ENCODE data around the gene B4GALT1.
"Not testable (repeated sequence)": the region's sequence is repeated elsewhere in the genome, so short reads cannot be mapped to it uniquely, and the experiment has no call there.

Gene B4GALT1

DNA sequence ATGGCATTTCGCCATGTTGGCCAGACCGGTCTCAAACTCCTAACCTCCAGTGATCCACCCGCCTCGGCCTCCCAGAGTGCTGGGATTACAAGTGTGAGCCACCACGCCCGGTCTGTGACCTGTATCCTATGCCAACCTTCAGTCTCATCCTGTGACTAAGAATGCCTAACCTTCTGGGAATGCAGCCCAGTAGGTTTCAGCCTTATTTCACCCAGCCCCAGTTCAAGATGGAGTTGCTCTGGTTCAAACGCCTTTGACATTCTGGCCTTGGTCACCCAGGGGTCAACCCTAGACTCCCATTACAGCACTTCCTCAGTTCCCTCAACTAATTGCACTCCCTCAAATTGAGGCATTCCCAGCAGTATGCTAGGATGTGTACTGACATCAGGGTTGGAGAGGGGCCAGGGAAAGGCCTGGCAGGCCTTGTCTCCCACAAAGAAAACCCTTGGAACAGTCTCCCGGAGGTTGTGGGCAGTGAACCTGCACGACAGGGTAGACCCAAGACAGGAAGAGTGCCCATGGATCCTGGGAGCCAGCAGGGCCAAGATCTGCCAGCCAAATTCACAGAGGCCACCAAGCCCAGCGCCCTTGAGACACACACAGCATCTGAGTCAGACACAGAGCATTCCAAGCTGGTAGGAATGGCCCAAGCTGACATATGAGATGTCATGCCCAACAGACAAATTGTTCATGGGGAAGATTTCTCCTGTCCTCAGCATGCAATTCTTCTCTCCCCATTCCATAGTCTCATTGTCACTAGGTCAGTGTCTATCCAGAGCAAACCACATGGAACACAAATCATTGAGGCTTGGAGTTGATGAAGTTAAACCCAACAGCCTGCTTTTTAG, 65.8 kb downstream of the B4GALT1 start:
- no peak for DNase-seq (ENCODE audit: low read depth)

- no peak for DNase-seq (ENCODE audit: low read depth)
These were observed 67.4 kb downstream of the B4GALT1 start for GRCh38 chr9:33099754-33100153.

DNA sequence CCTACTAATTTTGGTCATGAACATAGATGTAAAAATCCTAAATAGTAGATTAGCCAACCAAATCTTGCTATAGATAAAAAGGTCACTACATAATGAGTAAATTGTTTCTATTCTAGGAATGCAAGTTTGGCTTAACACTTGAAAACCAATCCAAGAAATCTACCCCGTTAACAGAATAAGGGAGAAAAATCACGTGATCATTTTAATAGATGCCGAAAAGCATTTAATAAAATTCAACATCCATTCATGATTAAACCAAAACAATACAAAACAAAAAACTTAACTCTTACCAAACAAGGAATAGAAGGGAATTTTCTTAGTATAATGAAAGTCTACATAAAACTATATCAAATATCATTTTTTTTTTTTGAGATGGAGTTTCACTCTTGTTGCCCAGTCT, 69.9 kb downstream of the B4GALT1 start:
- no peak for DNase-seq (ENCODE audit: low read depth)

DNA sequence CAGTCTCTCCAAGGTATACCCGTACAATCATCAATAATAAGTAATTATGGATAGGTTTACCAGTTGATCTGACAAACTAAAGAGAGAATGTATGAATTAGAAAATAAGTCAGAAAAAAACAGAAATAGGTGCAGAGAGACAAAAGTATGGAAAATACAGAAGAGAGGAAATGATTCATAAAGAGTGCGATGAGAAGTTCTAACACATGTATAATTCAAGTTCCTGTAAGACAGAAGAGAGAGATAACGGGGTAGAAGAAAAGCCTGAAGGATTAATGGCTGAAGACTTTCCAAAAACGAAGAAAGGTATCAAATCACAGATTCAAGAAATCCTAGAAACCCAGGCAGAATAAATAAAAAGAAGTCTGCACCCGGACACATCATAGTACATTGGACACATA, 74.5 kb downstream of the B4GALT1 start:
- no peak for DNase-seq (ENCODE audit: low read depth)

DNA sequence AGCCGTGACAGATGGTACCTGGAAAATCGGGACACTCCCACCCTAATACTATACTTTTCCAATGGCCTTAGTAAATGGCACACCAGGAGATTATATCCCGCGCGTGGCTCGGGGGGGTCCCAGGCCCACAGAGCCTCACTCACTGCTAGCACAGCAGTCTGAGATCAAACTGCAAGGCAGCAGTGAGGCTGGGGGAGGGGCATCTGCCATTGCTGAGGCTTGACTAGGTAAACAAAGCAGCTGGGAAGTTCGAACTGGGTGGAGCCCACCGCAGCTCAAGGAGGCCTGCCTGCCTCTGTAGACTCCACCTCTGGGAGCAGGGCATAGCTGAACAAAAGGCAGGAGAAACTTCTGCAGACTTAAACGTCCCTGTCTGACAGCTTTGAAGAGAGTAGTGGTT, 81.5 kb downstream of the B4GALT1 start:
- not testable (repeated sequence) for DNase-seq (ENCODE audit: low read depth)

- DNase-seq (ENCODE audit: low read depth): no peak
These were observed 84.4 kb downstream of the B4GALT1 start for GRCh38 chr9:33082538-33083326.

GRCh38 chr9:33082128-33082527, 85.0 kb downstream of the B4GALT1 start:
- no peak for DNase-seq (ENCODE audit: low read depth)

GRCh38 chr9:33081128-33081851, 85.8 kb downstream of the B4GALT1 start:
- peak; percentile 50 for DNase-seq (ENCODE audit: low read depth)

DNA sequence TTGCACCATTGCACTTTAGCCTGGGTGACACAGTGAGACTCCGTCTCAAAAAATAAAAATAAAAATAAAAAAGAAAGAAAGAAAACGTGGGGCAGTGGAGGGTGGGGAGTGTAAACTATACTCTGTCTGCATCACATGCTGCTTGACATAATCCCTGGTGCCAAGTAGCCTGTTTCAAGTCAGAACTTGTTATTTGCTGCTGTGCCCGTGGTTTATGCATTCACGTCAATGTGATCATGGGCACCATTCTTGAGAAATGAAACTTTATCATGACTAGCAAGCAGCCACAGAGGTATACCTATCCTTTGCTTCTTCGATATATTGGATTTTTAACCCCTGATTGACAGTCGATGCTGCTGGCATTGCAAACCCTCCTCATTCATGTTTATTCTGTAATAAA, 86.6 kb downstream of the B4GALT1 start:
- no peak for DNase-seq (ENCODE audit: low read depth)

DNA sequence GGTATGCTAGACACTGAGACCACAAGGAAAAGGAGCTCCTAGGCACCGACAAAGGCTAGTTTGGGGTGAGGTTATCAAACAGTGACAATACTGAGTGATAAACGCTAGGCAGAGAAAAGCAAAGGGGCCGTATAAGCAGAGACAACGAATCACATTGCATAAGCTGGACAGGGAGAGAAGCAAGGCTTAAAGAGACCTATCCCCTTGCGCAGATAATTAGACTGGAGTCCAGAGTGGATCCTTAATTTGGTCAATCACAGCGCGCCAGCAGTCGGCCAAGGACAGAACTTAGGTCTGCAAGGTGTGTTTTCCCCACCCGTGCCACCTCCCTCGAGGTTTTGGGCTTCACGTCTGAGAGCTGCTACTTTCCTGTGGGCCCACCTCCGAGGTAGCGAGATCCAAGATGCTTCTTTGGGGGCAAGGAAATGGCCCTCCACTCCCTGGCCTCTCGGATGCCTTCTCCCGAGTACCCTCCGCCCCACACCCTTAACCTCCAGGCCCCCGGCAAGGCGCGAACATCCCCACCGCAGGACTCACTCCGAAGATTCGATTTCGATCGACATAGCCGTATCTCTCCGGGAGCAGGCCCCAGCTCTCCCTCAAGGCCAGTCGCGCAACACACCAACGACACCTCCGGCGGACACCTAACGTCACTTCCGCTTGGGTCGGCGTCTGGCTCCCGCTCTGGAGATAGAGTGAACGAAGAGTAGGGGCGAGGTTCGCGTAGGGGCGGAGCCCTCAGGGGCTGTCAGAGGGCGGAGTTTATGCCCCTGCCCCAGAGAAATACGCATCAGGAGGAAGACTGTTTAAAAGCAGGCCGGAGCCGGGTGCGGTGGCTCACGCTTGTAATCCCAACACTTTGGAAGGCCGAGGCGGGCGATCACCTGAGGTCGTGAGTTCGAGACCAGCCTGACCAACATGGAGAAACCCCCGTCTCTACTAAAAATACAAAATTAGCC, 90.8 kb downstream of the B4GALT1 start, which contains the start of gene SMU1:
Gene SMU1, minus strand, starts transcription at position 629 of the 959 bp plus-strand sequence. Its CDS starts 66 bp downstream, at position 563.
- DNase-seq (ENCODE audit: low read depth): peak; percentile 94

DNA sequence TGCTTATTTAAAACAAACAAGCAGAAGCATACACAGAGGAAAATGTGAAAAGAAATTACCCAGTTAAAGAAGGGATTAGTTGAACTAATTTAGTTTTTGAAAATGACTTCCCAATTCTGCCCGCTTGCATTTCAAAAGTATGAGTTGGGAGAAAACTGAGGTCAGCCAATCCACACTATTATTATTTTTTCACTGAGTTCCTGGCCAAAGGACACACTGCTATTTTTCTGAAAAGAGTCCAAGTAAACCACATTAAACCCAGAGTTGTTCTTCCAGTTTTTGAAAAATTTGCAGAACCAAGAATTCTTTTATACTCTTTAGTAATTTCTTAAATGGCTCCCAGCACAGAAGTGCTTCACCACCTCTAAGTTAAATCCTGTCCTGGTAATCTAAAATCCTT, 98.1 kb downstream of the B4GALT1 start:
- DNase-seq (ENCODE audit: low read depth): no peak

GRCh38 chr9:33065157-33066076, 101.7 kb downstream of the B4GALT1 start:
- DNase-seq (ENCODE audit: low read depth): no peak

All from activated T-cell treated with anti-CD3 and anti-CD28 coated beads for 24 hours (primary cell).